Breast epithelium (tissue), 3 donors: Measurements from ENCODE around the gene MICAL3.

Experiments used
- CTCF ChIP-seq, 3 donors: fragments of 450-650 bp; IDR thresholded peaks; one replicate each; pipeline ENCODE4 v1.5.1; 2016 to 2017; ENCODE audit warnings: antibody characterized with exemption in 3 of 3, mild to moderate bottlenecking in 3 of 3, moderate library complexity in 3 of 3
- POLR2AphosphoS5 ChIP-seq, 3 donors: sonication (generic); formaldehyde crosslinking; IDR thresholded peaks; one replicate each; pipeline ENCODE4 v1.6.1; 2017; ENCODE audit warnings: antibody characterized with exemption in 3 of 3

GRCh38 chr22:17898375-17898774 is 126.0 kb downstream of the MICAL3 start:
- no peak for TF ChIP-seq CTCF (IDR thresholded peaks at IDR 0.05)
- TF ChIP-seq POLR2AphosphoS5 (IDR thresholded peaks at IDR 0.05), result no peak
